HG03139 (cell line): ENCODE results near the gene ZYX.

Experiments
- ATAC-seq: cut with Tn5 transposase; IDR thresholded peaks from one replicate; pipeline ENCODE4 v1.9.1; 2021; ENCODE audit not compliant: unreplicated experiment

The ZYX gene, protein sequence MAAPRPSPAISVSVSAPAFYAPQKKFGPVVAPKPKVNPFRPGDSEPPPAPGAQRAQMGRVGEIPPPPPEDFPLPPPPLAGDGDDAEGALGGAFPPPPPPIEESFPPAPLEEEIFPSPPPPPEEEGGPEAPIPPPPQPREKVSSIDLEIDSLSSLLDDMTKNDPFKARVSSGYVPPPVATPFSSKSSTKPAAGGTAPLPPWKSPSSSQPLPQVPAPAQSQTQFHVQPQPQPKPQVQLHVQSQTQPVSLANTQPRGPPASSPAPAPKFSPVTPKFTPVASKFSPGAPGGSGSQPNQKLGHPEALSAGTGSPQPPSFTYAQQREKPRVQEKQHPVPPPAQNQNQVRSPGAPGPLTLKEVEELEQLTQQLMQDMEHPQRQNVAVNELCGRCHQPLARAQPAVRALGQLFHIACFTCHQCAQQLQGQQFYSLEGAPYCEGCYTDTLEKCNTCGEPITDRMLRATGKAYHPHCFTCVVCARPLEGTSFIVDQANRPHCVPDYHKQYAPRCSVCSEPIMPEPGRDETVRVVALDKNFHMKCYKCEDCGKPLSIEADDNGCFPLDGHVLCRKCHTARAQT

DNA sequence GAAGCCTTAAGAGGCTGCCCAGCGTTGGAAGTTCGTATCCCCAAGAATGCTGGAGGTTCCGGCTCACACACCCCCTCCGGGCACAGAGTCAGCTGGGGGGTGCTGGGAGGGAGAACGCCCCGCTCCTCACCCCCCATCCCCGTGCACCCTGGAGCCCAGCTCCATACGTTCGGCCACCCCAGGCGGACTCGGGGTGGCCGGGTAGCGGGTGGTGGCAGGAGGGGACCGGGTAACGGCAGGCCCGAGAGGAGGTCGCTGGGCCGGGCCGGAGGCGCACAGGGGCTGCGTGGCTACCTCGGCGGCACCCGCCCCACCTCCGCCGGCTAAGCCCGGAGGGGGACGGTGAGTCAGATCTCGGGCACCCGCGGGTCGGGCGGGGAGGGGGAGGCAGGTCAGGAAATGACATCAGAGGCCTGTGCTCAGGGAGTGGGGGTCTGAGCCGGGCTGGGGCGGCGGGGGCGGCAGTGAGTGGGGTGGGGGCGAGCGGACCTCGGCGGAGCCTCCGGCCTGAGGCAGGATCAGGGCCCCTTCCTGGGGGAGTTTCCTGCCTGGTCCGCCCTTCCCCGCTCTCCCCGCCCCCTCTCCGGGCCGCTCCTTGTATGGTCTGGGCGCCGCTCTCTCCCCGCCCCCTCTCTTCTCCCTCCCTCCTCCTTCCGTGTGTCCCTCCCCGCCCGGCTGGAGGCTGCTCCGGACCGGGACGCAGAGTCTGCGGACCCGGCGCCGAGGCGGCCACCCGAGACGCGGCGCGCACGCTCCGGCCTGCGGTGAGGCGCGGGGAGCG, at the start of gene ZYX:
TSS of gene ZYX (plus strand) at position 700 of the 781 bp plus-strand sequence. CDS start 227 bp downstream, outside the sequence.
- ATAC-seq, result peak; percentile 70

DNA sequence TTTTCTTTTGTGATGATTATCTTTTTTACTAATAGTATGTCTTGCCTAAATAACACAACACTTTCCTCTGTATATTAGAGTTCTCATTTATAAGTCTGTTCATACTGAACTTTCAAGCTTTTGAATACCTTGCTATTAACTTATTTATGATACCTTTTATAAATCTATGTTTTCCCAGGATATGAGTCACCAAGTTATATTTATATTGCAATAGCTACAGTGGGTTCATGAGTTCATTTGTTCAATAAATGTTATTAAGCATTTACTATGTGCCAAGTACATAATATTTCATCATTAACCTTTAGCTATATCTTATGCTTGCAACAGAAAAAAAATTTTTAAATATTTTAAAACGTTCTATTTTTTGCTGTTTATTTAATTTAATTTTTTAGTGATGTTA, 46.9 kb upstream of the ZYX start:
- no peak for ATAC-seq

DNA sequence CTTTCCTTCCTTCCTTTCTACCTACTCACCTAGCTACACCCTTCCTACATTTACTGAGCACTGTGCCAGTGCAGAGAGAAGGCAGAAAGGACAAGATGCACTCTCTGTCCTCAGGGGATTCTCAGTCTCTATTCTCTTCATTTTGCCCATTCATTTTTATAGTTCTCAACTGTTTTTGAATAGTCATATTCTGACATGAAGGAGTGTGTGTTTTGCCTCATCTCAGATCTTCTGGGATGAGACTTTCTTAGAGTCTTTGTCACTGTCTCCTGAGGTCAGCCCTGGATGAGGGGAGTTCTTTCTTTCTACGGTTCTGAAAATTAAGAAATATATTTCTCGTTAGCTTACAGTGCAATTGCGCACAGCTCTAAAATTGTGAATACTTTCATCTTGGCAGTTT, 43.9 kb upstream of the ZYX start:
- no peak for ATAC-seq

DNA sequence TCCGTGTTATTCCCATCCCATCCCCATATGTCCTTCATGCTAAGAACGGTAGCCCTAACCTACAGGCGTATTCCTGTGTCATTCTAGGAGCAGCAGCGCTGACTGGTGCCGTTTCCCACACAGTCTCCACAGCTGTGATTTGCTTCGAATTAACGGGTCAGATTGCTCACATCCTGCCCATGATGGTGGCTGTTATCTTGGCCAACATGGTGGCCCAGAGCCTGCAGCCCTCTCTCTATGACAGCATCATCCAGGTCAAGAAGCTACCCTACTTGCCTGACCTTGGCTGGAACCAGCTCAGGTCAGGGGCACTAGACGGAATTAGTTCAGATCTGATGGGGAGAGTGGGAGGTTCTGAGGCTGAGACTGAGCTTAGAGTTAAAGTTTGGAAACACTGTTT, 39.3 kb upstream of the ZYX start:
- no peak for ATAC-seq

DNA sequence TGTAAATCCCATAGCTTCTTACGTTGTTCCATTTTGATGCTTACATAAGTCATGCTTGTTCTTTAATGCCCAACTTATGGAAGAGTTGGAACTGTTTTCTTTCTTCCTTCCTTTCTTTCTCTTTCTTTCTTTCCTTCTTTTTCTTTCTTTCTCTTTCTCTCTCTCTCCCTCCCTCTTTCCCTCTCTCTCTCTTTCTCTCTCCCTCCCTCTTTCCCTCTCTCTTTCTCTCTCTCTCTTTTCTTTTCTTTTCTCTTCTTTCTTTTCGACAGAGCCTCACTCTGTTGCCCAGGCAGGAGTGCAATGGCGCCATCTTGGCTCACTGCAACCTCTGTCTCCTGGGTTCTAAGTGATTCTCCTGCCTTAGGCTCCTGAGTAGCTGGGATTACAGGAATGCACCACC, 37.5 kb upstream of the ZYX start:
- ATAC-seq, result no peak

DNA sequence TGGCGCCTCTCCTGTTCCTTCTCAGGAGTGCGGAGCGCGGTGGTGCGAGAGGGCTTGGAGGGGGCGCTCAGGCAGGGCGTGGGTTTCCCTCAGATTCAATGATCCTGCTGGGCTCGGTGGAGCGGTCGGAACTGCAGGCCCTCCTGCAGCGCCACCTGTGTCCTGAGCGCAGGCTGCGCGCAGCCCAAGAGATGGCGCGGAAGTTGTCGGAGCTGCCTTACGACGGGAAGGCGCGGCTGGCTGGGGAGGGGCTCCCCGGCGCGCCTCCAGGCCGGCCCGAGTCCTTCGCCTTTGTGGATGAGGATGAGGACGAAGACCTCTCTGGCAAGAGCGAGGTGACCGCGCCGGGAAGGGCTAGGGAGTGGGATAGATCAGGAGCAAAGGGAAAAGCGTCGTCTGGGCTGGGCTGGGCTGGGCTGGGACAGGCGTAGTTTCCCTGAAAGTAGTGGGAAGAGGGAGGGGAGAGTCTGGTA, 35.7 kb upstream of the ZYX start:
- no peak for ATAC-seq

DNA sequence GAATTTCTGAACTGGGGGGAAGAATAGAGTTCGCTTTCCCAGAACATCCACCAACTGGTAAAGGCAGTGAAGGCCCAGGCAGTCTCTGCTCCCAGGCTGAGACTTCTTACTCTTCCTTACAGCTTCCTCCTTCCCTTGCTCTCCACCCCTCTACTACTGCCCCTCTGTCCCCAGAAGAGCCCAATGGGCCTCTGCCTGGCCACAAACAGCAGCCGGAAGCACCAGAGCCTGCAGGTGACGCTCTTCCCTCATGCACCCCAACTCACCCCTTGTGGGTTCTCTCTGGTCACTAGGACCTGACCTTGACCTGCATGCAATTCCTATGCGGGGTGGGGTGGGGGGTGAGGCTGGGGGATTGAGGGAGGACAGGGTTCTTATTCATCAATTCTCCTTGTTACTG, 35.1 kb upstream of the ZYX start:
- ATAC-seq, result no peak

DNA sequence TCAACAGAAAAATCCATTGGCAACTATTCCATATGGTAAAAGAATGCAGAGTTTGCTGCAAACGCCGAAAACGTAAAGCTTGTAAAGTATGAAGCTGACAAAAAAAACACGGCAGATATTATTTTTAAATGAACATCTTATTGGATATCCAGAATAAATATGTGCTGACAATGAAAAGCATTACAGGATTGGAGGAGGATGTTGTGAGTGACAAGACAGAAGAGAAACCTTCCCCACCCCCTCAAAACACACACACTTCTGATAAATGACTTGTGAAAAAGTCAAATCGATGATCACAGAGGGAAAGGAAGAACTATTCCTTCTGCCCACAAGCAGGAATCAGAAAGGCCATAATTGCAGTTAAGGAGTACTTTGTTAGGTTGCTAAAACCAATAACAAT, 33.2 kb upstream of the ZYX start:
- no peak for ATAC-seq

DNA sequence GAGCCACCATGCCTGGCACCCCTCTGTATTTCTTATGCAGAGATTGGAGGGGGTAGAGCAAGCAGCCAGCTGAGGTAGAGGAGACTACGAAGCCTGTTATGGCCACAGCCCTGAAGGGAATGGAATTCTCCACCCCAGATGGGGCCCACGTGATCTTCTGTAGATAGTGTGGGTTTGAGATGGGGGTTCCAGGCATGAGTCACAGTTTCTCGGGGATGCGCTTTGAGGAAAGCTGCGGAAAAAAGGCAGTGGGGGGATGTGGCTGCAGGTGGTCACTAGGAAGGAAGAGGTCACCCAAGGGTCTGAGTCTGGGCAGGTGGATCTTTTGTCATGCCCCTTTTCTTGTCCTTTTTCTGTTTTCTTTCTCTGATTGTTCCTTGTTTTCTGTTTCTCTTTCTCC, 30.1 kb upstream of the ZYX start:
- ATAC-seq, result no peak

DNA sequence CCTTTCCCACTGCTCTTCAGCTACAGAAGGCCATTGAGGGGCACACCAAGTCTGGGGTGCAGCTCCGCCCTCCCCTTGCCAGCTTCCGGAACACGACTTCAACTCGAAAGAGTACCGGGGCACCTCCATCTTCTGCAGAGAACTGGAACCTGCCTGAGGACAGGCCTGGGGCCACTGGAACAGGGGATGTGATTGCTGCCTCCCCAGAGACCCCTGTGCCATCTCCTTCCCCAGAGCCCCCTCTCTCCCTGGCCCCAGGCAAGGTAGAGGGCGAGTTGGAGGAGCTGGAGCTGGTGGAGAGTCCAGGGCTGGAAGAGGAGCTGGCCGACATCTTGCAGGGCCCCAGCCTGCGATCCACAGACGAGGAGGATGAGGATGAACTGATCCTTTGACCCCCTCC, 29.6 kb upstream of the ZYX start:
- no peak for ATAC-seq

DNA sequence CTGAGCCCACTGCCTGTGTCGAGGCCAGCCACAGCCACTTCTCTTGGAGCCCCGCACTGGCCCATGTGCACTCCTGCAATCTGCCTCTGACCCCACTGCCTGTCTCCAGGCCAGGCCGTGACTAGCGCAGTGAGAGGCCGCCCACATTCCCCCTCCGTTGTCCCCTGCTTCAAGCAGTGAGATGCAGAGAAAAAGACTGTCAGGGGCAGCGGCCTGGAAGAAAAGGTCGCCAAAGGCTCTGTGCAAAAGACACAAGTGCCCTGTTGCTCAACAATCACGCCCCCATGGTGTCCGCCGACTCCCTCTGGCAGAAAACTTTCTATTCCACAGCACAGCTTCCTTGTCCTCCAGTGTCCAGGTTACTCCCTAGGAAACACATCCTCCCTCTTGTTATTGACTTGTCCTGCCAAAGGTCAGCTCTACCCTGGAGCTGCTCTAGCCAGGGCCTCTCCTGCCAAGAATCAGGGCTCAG, 28.6 kb upstream of the ZYX start:
- no peak for ATAC-seq

DNA sequence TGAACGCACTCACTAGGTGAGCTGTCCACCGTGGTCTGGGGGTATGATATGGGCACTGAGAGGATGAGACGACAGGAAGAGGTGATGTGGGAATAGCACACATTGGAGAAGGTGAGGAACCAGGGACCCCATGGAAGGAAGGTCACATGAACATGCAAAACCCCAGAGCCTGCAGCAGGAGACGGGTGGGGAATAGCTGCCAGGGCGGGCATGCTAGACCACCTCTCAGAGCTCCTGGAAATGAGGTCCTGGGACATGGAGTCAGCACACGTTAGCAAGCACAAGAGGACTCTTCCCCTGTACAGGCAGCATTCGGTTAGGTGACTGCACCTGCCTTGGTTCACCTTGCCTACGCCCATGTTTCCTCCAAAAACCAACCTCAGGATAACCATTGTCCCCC, 26.8 kb upstream of the ZYX start:
- ATAC-seq, result no peak

DNA sequence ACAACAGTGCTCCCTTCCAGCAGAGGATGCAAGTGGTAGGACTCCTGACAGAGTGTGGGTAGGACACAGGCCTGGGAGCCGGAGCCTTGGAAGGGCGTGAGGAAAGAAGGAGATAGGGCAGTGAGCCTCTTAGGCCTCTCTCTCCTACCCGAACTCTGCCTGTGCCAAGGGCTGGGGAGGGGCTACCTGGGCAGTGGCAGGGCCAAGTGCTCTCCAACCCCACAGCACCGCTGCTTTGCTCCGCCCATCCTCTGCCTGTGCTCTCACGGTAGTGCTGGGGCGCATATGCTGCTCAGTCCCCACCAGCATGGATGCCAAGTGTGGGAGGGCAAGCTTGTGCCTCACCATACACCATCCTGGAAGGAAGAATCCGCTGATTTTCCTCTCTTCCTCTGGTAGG, 26.2 kb upstream of the ZYX start:
- ATAC-seq, result no peak

DNA sequence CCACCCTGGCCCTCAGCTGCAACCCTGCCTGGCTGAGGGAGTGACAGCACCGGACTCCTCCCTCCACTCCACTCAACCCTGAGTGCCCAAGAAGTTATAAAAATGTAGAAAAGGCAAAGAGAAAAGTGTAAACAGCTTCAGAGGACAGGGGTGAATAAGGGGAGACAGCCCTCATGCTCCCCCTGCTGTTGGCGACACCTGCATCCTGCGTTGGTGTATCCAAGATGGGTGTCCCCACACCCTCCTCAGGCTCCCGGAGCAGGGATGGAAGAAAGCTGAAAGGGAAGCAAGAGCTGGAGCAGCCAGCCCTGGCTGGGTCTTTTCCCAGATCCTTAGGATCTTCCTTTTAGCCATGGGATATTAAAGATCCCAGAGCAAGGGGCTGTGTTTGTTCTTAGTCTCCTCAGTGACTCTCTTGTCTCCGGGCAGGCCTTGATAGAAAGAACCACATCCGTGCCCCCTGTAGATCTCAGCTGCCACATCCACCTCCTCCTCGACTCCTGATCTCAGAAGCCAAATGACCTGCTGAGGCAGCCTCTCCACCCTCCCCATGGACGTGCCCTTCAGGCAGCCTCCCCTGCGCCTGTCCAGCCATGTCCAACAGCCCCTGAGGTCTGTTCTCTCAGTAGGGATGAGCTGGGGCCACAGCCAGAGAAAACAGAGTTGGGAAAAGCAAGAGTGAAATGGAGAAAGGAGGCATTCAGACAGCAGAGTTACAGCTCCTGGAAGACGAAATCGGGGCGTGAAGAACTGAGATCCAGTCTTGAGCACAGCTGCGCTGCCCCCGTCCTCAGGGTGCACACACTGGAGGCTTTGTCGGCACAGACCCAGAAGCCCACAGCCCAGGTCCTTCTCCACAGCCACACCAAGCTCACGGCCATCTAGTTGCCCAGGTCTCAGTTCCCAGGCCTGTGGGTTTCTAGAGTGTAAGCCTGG, 25.4 kb upstream of the ZYX start:
- ATAC-seq, result no peak

DNA sequence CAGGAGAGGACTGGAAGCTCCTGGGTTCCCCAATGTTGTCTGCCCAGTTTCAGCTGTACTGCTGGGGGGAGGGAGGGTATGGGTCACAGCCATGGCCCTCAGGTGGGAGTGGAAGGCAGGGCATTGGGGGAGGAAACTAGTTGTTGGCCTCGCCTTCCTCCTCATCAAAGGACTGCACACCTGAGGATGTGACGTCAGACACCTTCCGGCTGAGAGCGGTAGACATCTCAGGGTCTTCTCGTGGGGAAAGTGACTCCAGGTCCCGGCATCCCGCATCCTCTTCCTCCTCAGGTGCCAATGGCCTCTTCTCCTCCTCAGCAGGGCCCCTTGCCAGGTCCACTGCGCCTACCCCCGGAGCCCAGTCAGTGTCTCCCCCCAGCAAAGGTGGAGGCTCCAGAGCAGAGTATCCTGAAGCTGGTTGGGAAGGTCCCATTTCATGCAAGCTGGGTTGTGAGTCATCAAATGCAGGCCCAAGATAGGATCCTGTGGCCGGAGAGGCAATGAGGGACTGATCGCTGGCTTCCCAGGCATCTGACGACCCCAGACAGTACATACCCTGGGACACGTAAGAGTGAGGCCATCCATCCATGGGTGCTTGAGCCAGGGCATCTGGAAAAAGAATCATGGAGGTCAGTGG, 24.6 kb upstream of the ZYX start:
- ATAC-seq, result no peak

DNA sequence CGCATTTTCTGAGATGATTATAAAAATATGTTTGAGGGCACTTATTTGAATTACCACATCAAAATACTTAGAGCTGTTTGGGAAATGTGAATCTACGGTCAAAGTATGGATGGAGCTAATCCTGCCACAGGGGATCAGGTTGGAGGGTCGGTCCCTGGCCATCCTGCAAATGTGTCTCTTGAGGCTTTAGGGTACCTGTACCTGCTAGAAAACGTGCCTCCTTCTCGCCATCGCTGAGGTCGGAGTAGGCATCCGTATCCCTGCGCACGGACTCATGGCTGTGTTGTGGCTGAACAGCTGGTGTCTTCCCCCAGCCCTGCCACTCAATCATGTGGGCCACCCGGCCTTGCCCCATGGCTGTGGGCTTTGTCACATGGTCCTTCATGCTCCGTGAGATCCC, 22.5 kb upstream of the ZYX start:
- ATAC-seq, result no peak

DNA sequence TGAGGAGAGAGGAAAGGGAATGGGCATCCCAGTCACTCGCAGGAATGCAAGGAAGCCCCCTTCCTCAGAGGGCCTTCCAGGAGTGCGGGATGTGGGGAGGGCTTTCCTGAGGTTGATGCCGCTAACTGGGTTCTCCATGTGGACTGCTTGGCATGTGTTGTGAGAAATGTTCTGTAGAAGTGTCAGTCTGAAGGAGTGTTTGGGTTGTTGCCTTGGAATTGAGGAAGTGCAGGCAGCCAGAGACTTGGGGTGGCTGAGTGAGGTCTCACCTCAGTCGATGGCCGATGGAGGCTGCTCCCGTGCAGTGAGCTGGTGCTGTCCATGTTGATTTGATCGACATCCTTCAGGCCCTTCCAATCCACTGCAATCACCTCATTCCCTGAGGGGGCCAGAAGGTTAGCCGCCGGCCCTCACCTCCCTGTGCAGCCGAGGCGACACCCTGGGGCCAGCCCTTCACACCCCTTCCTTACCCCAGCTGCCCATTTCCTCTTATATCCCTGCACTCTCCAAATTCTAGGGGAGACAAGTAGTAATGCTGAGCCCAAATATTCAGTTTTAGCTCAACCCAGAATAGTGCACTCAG, 21.3 kb upstream of the ZYX start:
- no peak for ATAC-seq

DNA sequence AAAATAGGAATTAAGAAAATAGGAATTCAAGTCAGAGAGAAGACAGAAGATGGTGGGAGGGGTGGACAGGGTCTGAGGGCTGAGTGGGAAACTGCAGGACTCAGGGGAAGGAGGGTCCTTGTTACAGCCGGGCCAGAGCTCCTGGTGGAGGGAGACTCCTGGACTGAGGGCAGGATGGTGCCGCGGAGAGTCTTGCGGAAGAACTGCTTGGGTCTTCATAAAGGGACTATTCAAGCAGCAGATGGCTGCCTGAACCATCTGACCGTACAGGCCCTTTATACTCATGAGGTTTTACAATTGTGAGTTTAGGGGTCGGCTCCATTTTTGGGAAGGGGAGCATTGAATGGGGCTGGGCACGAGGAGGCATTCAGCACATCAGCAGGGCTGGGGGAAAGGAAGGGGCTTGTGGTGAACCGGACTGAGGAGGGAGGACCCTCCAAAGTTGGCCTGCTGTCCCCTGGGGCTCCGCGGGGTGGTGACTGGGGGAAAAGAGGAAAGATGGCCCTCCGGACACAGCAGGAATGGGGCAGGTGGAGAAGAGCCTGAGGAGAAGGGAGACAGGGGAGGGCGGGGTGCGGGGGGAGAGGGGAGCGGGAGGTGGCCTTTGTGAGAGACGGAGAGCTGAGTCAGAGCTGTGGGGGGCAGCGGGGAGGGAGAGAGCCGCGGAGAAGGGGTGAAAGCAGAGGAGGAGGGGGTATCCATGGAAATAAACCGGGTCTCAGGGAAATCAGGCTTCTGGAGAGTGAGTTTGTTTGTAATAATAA, 20.2 kb upstream of the ZYX start:
- ATAC-seq, result no peak

DNA sequence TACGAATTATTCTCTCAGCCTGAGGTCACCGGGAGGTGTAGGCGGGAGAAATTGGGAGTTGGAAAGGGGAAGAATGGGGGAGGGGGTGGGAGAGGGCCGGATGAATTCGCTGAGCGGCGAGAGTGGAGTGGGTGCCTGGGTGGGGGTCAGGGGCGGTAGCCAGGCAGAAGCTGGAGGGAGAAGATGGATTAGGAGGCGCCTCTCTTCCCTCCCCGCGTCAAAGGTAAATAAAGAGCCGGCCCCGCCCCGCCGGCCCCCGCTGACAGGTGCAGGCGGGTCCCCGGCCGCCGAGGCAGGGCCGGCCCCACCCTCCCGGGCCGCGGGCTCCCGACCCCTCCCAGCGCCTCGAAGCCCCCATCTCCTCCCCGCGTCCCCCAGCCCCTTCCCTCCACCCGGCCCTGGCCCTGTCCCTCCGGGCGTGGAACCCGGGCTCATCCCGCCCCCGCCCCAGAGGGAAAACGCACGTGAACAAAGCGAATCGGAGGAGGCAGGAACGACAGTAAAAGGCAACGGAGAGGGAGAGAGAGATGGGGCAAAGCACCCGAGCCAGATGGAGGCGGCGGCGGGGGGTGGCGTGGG, 19.5 kb upstream of the ZYX start:
- no peak for ATAC-seq
